HG03025 (cell line): ENCODE measurements around the gene USP30.
"Not testable (repeated sequence)": the region's sequence is repeated elsewhere in the genome, so short reads cannot be mapped to it uniquely, and the experiment has no call there.

Experiments
- ATAC-seq: cut with Tn5 transposase; IDR thresholded peaks from one replicate; pipeline ENCODE4 v1.9.1; 2021; ENCODE audit warnings: mild to moderate bottlenecking, moderate library complexity; ENCODE audit not compliant: unreplicated experiment, low FRiP score

The USP30 gene, protein sequence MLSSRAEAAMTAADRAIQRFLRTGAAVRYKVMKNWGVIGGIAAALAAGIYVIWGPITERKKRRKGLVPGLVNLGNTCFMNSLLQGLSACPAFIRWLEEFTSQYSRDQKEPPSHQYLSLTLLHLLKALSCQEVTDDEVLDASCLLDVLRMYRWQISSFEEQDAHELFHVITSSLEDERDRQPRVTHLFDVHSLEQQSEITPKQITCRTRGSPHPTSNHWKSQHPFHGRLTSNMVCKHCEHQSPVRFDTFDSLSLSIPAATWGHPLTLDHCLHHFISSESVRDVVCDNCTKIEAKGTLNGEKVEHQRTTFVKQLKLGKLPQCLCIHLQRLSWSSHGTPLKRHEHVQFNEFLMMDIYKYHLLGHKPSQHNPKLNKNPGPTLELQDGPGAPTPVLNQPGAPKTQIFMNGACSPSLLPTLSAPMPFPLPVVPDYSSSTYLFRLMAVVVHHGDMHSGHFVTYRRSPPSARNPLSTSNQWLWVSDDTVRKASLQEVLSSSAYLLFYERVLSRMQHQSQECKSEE

DNA sequence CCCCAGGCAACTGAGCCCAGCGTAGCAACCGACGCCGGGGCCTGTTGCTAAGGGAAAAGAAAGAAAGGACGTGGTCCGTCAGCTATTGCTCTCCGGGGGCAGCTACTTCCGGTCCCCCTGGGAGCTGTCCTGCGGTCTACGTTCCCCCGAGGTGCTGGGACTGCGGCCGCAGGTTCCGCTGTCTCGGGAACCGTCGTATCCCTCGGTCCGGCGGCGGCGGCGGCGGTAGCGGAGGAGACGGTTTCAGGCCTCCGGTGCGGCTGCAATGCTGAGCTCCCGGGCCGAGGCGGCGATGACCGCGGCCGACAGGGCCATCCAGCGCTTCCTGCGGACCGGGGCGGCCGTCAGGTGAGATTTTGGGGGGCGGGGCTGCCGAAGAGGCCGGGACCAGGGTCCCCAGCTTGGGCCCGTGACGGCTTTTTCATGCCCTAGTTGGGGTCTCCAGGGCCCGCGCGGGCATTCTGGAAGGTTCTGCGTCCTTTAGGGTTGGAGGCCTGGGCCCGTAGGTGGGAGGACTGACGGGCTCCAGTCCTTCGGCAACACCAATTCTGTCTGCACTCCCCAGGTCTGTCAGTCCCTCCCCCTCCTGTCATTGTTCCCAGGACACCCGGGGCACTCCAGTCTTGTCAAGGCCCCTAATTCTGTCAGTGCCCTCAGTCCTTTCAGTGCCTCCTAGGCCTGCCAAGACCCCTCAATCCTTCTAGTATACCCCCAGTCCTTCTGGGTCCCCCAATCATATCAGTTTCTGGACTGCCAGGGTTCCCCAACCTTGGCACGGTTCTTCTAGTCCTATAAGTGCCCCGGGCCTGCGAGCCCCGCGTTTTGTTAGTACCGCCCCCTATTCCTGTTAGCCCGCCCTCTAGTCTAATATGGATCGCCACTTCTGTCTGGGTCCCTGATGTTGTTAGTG lies at the start of gene USP30:
Gene USP30 (plus strand): TSS at position 163 of the 910 bp plus-strand sequence. CDS start 103 bp downstream, at position 266.
- peak; percentile 79 for ATAC-seq

DNA sequence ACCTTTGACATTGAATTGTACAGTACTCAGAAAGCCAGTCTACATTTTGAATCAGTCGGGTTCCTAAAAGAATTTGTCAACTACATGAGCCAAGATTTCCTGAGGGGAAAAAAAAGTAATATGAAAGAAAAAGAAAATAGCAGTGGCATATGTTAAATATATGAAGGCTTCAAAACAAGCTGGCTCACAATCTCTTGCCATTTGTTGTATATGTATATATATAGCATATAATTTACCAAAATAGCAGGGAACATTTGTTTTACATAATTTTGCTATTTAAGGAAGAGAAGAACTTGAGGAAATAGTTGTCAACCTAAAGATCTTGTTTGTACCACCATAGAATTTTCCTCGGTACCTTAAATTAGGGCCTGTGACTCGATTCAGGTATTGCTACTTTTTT lies 48.4 kb upstream of the USP30 start:
- no peak for ATAC-seq

DNA sequence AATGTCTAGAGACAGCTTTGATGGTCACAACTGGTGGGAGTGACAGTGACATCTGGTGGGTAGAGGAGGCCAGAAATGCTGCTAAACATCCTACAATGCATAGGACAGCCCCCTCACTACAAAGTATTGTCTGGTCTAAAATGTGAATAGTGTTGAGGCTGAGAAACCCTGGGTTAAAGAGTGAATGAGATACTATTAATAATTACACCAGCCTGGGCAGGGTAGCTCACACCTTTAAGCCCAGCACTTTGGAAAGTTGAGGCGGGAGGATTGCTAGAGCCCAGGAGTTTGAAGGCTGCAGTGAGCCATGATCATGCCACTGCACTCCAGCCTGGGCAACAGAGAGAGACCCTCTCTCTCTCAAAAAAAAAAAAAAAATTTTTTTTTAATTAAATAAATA lies 42.6 kb upstream of the USP30 start:
- ATAC-seq, result no peak

DNA sequence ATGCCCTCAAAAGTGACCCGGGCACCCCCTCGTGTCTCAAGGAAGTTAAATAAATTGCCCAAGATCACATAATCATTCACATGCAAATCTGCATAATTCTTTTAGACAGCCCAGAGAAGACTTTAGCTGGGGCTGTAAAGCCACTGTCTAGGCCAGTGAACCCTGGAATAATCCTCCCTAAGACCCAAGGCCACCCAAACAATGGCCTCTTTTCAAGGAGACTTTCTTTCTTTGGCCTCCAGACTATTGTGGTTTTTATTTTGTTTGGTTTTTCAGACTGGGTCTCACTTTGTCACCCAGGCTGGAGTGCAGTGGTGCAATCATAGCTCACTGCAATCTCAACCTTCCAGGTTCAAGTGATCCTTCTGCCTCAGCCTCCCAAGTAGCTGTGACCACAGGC lies 42.1 kb upstream of the USP30 start:
- ATAC-seq, result no peak

DNA sequence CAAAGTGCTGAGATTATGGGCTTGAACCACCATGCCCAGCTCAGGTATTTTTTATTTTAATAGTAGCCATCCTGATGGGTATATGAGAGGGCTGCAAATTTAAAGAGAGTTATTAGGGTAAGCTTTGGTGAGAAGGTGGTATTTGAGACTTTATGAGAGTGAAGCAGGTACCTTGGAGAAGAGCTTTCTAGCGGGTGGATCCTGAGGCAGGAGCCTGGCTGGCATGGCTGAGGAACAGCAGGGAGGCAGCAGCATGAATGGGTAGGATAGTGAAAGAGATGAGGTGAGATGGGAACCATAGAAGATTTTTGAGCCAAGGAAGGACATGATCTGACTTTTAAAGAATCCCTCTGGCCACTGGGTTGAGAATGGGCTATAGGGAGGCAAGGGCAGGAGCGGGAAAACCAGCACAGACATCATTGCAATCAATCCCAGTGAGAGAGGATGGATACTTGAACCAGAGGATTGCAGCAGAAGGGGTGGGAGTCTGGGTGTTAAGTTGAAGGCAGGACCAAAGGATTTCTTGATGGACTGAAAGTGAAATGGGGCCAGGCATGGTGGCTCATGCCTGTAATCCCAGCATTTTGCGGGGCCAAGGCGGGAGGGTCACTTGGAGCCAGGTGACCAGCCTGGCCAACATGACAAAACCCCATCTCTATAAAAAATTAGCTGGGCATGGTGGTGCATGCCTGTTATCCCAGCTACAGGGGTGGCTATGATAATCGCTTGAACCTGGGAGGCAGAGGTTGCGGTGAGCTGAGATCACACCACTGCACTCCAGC lies 37.2 kb upstream of the USP30 start:
- ATAC-seq, result no peak

DNA sequence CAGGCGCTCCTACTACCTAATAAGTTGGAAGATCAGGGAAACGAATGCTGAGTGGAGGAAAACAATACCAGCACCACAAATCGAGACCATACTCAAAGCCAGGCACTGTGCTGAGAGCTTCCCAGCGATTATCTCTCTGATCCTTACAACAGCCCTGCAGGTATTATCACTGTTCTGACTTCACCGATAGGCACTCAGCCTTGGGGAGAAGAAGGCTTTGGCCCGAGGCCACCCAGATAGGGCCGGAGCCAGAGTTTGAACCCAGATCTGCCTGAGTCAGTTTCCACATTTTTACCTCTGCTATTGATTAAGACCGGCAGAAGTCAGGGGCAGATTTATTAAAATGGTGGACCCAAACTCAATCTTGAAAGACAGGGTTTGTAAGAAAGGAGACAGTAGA lies 36.4 kb upstream of the USP30 start:
- no peak for ATAC-seq

DNA sequence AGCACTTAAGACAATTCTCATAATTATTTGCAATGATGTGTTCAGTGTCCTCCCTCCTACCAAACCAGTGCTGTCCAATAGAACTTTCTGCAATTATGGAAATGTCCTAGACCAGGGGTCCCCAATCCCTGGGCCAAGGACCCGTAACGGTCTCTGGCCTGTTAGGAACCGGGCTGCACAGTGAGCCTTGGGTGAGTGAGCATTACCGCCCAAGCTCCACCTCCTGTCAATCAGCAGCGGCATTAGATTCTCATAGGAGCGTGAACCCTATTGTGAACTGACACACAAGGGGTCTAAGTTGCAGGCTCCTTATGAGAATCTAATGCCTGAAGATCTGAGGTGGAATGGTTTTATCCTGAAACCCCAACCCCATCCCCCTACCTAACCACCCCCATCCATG lies 35.4 kb upstream of the USP30 start:
- no peak for ATAC-seq

DNA sequence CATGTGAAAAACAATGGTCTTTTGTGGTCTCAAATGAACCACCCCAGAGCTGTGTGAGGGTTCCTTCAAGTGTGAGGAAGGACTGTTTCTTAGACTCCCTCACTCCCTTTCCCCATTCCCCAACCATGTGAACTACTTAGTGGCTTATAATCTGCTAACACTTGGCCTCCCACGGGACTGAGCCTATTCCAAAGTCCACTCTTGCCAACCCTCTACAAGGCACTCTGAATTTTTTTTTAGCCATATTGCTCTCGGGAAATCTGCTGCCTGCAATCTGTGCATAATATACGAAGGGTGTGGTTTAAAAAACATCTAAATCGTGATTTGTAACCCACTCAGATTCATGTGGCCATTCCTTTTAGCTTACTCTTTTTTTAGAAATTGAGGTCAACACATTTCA lies 34.1 kb upstream of the USP30 start:
- no peak for ATAC-seq

DNA sequence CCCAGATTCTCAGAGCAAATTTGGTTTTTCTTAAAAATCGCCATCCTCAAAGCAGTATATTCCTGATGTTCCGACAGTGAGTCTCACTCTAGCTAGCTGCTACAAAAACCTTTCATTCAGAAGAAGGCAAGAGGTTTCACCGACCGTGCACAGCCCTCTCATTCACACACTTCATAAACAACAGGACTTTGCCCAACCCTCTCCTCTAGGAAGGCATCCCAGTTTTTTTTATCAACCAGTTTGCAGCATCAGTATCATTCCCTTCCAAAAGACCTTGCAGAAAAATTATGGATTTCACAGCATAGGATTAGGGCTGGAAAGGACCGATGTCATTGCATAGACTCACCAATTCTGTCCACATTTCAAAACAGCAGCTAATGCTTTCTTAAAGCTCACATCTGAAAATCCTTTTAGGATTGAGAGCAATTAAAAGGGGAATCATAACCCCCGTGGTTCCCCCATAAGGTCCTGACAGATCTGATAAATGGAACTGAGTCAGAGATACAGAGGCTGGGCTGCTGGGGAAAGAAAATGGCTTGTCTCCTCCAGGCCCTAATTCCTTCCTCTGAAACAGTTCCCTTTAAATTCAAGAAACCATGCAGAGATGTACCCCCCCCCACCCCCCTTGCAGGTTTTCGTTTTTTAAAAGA lies 32.1 kb upstream of the USP30 start:
- no peak for ATAC-seq

DNA sequence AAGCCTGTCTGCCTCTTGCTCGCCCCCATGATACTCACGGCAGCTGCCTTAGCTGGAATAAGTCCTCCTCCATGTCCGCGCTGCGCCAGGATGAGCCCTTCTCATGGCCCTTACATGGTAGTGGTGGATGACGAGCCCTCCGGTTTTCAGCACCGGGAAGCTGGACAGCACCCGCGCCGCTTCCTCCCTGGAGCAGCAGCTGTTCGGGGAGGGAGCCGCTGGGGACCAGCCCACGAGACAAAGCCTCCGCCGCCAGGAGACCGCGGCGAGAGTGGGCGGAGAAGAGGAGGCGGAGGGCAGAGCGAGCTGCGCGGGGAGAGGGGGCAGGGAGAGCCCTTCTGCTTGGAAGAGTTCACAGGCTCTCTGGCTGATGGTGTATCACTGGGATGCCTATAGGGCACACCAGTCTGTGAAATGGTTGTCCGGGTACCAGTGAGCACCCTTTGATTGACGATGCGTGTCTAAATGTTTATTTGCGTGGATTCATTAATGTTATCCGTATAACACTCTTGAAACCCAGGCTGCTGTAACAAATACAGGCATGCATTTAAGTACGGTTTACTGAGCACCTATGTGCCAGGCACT lies 31.5 kb upstream of the USP30 start, which contains the start of gene SVOP:
Gene SVOP (minus strand): TSS at position 273 of the 585 bp plus-strand sequence. CDS start 200 bp downstream, at position 73.
- ATAC-seq, result no peak

DNA sequence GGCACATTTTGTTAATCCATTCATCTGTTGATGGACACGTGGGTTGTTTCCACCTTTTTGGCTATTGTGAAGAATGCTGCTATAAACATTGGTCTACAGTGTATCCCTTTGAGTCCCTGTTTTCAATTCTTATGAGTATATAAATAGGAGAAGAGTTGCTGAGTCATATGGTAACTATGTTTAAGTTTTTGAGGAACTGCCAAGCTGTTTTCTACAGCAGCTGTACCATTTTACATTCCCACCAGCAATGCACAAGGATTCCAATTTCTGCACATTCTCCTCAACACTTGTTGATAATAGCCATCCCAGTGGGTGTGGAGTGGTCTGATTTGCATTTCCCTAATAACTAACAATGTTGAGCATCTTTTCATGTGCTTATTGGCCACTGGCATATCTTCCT lies 24.6 kb upstream of the USP30 start:
- ATAC-seq, result no peak

DNA sequence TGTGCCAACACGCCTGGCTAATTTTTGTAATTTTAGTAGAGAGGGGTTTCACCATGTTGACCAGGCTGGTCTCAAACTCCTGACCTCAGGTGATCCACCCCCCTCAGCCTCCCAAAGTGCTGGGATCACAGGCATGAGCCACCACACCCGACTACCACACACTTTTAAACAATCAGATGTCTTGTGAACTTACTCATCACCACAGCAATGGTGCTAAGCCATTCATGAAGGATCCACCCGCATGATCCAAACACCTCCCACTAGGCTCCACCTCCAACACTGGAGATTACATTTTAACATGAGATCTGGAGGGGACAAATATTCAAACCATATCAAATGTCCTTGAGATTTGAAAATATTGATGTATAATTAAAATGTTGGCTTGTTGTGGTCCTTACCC lies 23.8 kb upstream of the USP30 start:
- not testable (repeated sequence) for ATAC-seq

DNA sequence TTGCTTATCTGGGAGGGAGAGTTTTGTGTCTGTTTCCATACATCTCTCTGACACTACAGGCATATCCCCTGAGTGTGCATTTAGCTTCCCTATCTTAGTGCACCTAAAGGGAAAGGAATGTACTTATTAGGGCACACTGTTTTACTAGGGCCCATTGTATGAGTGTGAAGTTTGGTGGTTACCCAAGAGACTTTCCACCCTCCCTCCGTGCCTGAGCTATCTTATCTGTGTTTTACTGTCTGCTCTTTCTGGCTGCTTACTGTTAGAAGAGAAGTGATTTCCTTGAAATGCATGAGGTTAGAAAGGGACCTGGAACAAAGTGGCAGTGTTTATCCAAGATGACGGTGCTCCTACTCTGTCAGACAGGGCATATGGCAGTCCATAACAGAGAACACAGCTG lies 23.0 kb upstream of the USP30 start:
- no peak for ATAC-seq

DNA sequence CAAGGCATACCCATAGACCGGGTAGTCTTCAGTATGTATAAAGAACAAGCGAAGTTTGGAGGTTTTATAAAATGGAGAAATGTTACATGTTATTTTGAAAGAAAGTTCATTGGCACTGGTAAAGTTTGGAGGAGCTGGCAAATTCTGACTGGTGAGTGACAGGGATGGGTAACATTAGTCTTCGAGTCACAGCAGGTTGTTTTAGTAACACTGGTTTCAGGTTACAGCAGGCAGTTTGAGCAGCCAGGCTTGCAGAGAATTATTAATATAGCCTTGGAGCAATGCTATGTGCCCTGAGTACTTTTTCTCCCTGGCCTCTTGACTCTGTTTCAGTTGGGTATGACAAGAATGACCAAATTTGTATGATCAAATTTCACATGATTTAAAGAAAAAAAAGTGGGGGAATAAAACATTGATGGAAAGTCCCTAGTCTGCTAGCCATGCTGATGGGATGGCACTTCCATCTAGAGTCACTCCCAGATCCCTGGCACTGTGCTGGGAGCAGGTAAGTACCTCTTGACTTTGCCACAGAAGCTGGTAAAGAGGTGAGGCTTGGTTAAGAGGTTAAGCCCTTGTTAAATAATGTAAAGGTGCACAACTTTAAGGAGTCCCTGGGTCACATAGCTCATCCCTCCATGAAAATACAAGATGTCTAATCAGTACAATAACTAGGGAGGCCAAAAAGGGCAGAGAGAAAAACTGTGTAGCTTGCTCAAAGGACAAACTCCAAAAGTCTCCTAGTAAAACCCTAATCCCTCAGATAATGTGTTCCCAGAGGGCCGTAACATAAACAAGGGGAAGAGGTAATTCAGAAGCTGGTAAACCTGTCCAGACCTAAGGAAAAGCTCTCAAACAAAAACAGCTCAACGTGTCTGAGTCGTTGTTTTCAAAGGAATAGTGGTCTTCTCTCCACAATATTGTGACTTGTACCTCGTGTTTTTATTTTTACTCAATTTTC lies 18.9 kb upstream of the USP30 start:
- no peak for ATAC-seq

DNA sequence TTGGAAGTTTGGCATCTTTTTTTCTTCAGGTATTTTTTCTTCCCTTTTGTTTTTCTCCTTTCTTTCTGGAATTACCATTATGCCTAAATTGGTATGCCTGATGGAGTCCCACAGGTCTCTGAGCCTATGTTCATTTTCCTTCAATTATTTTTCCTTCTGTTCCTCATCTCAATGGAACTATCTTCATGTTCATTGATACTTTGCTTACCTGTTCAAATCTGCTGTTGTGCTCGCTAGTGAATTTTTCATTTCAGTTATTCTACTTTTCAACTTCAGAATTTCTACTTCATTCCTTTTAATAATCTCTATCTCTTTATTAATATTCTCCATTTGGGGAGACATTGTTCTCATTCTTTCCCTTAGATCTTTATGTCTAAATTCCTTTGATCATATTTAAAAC lies 15.4 kb upstream of the USP30 start:
- ATAC-seq, result no peak

DNA sequence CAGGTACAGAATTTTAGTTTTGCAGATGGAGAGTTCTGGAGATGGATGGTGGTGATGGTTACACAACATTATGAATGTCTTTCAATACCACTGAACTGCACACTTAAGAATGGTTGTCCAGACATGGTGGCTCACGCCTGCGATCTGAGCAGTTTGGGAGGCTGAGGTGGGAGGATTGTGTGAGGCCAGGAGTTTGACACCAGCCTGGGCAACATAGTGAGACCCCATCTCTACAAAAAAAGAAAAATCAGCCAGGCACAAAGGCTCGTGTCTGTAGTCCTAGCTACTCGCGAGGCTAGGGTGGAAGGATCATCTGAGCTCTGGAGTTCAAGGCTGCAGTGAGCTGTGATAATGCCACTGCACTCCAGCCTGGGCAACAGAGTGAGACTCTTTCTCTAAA lies 8.1 kb upstream of the USP30 start:
- no peak for ATAC-seq

DNA sequence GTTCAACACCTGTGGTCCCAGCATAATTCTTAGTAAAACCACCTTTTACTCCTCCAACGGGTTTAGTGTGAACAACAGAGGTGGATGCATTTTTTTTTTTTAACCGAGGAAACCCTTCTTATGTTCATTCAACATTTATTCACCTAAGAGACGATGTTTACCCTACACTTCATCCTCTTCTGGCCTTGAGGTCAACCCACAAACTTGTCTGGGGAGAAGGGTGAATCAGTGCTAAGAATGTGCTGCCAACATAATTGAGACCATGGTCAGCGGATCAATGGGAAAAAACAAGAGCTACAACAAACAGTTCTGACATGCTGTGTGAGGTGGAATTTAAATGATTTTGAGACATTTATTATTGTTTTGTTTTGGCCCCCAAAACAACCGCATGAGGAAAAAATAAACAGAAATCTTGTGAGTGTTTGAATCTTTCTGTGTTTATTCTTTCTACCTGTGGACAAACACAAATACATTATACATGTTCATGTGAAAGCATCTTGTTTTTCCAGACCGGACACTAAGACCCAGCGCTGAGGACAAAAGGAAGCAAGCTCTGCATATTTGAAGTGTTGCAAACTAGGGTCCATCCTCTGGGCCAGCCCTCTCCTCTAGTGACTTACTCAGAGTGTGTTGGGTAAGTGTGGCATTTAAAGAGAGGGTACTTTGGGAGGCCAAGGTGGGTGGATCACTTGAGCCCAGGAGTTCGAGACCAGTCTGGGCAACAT lies 5.1 kb upstream of the USP30 start:
- no peak for ATAC-seq

DNA sequence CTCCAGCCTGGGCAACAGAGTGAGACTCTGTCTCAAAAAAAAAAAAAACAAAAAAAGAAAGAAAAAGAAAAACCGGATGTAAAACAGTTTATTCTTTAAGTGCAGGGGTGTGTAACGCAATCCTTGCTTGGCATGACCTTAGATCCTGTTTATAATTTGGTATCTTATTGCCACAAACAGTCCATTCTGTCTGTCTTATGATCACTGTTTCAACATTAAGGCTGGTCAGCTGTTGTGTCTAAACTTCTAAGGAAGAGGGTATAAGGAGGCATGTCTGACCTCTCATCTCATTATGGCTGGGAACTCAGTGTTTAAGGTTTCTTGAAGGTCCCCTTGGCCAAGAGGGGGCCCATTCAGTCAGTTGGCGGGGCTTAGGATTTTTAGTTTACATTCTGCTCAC lies 3.7 kb upstream of the USP30 start:
- ATAC-seq, result not testable (repeated sequence)
